Fibroblast of lung (primary cell): ENCODE results near the gene GPX1.
"Not testable (repeated sequence)": the region's sequence is repeated elsewhere in the genome, so short reads cannot be mapped to it uniquely, and the experiment has no call there.

Experiments
- EZH2 ChIP-seq: IDR thresholded peaks from 2 replicates; pipeline ENCODE4 v1.5.1; 2012; ENCODE audit warnings: low read length, control low read depth, mild to moderate bottlenecking; ENCODE audit errors: missing control alignments
- TF ChIP-seq, protein P1 (sequence below), 2 donors: IDR thresholded peaks in 1 of 2; conservative IDR thresholded peaks in 1 of 2; 1 replicate in 1 of 2; 2 replicates in 1 of 2; pipeline ENCODE4 v1.5.1; 2011 to 2012; ENCODE audit warnings: low read length in 2 of 2, control low read depth in 1 of 2, inconsistent platforms in 1 of 2, low read depth in 1 of 2, mild to moderate bottlenecking in 1 of 2

DNA sequence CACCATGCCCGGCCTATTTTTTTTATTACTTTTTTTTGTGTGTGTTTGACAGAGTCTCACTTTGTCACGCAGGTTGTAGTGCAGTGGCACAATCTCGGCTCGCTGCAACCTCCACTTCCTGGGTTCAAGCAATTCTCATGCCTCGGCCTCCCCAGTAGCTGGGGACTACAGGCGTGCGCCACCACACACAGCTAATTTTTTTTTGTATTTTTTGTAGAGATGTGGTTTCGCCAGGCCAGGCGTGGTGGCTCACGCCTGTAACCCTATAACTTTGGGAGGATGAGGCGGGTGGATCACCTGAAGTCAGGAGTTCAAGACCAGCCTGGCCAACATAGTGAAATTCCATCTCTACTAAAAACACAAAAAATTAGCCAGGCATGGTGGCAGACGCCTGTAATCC is 9.8 kb downstream of the GPX1 start:
- TF ChIP-seq, protein P1, sequence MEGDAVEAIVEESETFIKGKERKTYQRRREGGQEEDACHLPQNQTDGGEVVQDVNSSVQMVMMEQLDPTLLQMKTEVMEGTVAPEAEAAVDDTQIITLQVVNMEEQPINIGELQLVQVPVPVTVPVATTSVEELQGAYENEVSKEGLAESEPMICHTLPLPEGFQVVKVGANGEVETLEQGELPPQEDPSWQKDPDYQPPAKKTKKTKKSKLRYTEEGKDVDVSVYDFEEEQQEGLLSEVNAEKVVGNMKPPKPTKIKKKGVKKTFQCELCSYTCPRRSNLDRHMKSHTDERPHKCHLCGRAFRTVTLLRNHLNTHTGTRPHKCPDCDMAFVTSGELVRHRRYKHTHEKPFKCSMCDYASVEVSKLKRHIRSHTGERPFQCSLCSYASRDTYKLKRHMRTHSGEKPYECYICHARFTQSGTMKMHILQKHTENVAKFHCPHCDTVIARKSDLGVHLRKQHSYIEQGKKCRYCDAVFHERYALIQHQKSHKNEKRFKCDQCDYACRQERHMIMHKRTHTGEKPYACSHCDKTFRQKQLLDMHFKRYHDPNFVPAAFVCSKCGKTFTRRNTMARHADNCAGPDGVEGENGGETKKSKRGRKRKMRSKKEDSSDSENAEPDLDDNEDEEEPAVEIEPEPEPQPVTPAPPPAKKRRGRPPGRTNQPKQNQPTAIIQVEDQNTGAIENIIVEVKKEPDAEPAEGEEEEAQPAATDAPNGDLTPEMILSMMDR (conservative IDR thresholded peaks at IDR 0.05 in 1 of 2, IDR thresholded peaks at IDR 0.05 in 1 of 2; ENCODE audit: low read depth in 1 of 2, low read length in 2 of 2) = not testable (repeated sequence)
- TF ChIP-seq EZH2 = not testable (repeated sequence)
